BE2C (cell line): Measurements from ENCODE around the gene ZNF540.
A peak's percentile ranks its signal among the peaks of the same experiment; 100 is the strongest.
"Not testable (repeated sequence)": the region's sequence is repeated elsewhere in the genome, so short reads cannot be mapped to it uniquely, and the experiment has no call there.

Source experiments
- DNase-seq: peaks from one replicate; pipeline ENCODE4 v3.0.0-alpha.2; 2020
- H3K27me3 ChIP-seq: fragments of 250-450 bp; sonication (Bioruptor Pico); 2 replicates; pipeline ENCODE4 v1.5.1; 2020; ENCODE audit warnings: mild to moderate bottlenecking
- H3K36me3 ChIP-seq: fragments of 250-450 bp; sonication (Bioruptor Pico); 2 replicates; pipeline ENCODE4 v1.5.1; 2020; ENCODE audit warnings: mild to moderate bottlenecking
- H3K4me1 ChIP-seq: fragments of 250-450 bp; sonication (Bioruptor Pico); 2 replicates; pipeline ENCODE4 v1.5.1; 2020
- H3K4me3 ChIP-seq: 2 replicates; pipeline ENCODE4 v1.5.1; 2011; ENCODE audit warnings: low read depth, low read length
- H3K9me3 ChIP-seq: fragments of 250-450 bp; sonication (Bioruptor Pico); 2 replicates; pipeline ENCODE4 v1.5.1; 2020
- TF ChIP-seq, protein P1 (sequence below): IDR thresholded peaks from 2 replicates; pipeline ENCODE4 v1.5.1; 2012; ENCODE audit warnings: mild to moderate bottlenecking, low read depth, low read length

Gene ZNF540

GRCh38 chr19:37654629-37655300 is 60.1 kb downstream of the ZNF540 start:
- peak; percentile 46 for DNase-seq
- Histone ChIP-seq H3K27me3 (no peaks in the 10 kb centered on the region), H3K36me3 (no peaks in the 10 kb centered on the region), H3K9me3 (no peaks in the 10 kb centered on the region), H3K4me1 (no peaks in the 10 kb centered on the region), H3K4me3 (peak overlapping the region; percentile 87)
- TF ChIP-seq, protein P1, sequence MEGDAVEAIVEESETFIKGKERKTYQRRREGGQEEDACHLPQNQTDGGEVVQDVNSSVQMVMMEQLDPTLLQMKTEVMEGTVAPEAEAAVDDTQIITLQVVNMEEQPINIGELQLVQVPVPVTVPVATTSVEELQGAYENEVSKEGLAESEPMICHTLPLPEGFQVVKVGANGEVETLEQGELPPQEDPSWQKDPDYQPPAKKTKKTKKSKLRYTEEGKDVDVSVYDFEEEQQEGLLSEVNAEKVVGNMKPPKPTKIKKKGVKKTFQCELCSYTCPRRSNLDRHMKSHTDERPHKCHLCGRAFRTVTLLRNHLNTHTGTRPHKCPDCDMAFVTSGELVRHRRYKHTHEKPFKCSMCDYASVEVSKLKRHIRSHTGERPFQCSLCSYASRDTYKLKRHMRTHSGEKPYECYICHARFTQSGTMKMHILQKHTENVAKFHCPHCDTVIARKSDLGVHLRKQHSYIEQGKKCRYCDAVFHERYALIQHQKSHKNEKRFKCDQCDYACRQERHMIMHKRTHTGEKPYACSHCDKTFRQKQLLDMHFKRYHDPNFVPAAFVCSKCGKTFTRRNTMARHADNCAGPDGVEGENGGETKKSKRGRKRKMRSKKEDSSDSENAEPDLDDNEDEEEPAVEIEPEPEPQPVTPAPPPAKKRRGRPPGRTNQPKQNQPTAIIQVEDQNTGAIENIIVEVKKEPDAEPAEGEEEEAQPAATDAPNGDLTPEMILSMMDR, result no peak

GRCh38 chr19:37655301-37655688 is 60.6 kb downstream of the ZNF540 start, which contains the start of gene ZFP30:
Gene ZFP30 (minus strand): TSS chr19:37655465. CDS start chr19:37647822, 7,643 bp downstream.
- Histone ChIP-seq H3K27me3 (no peaks in the 10 kb centered on the region), H3K9me3 (no peaks in the 10 kb centered on the region), H3K4me3 (peak within 1 kb of the TSS; percentile 87), H3K4me1 (no peaks in the 10 kb centered on the region), H3K36me3 (no peaks in the 10 kb centered on the region)
- TF ChIP-seq, protein P1, result no peak
- DNase-seq, result peak; percentile 93

DNA sequence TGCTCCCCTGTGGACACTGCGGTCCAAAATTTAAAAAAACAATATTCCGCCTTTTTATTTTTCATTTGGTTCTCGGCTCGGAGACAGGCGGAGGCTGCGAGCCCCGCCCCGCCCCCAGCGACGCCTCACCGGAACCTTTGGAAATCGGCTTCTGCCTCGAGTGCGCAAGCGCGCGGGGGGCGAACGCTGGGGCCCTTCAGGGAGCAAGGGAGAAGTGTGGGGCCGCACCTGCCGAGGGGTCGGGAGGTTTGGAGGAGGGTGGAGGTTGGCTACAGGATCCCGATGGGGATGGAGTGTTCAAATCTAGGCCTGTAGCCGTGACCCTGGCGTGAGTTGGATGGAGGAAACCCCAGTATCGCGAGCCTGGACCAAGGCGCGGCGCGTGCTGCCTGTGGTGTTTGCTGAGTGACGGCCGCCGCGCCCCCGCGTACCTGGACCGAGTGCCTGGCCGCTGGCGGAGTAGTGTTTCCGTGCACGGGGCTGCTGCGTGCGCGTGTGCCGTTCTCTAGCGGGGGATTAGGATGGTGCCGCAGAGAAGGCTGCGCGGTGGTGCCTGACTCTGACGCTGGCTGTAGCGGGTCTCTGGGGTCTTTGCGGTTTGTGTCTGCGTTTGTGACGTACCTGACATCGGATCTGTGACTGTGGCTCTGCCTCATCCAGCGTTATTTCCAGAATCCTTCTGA is 61.2 kb downstream of the ZNF540 start:
- Histone ChIP-seq H3K27me3 (no peaks in the 10 kb centered on the region), H3K36me3 (no peaks in the 10 kb centered on the region), H3K4me1 (no peaks in the 10 kb centered on the region), H3K4me3 (peak overlapping the region; percentile 87), H3K9me3 (no peaks in the 10 kb centered on the region)
- TF ChIP-seq, protein P1, result no peak
- DNase-seq, result peak; percentile 90

DNA sequence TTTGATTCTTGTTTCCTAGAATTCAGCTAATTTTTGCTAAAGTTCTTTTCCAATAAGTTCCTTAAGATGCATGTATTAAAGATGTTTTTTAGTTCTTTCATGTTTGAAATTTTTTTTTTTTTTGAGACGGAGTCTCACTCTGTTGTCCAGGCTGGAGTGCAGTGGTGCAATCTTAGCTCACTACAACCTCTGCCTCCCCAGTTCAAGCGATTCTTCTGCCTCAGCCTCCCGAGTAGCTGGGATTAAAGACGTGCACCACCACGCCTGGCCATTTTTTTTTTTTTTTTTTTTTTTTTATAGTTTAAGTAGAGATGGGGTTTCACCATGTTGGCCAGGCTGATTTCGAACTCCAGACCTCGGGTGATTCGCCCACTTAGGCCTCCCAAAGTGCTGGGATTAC is 62.5 kb downstream of the ZNF540 start:
- not testable (repeated sequence) for H3K36me3 ChIP-seq, H3K4me3 ChIP-seq, DNase-seq, H3K27me3 ChIP-seq, H3K9me3 ChIP-seq, H3K4me1 ChIP-seq
